Measurements from ENCODE around the gene CEACAM5.

DNA sequence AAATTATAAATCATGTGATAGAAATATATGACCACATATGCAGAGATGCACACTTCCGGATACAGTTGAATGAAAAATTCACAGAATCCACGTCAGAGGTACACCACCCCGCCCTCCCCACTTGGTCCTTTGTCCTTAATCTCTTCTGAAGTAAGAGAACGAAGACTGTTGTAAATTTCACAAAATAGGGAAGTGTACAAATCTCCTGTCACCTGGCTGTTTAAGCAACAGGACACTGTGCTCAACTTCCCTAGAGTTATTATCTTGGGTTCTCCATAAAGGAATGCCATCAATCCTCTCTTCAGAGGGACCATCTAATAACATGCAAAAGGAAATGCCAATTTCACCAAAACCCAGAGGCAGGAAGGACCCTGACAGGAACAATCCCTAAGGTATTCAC is 36.4 kb downstream of the CEACAM5 start:
- TF ChIP-seq, protein P1, sequence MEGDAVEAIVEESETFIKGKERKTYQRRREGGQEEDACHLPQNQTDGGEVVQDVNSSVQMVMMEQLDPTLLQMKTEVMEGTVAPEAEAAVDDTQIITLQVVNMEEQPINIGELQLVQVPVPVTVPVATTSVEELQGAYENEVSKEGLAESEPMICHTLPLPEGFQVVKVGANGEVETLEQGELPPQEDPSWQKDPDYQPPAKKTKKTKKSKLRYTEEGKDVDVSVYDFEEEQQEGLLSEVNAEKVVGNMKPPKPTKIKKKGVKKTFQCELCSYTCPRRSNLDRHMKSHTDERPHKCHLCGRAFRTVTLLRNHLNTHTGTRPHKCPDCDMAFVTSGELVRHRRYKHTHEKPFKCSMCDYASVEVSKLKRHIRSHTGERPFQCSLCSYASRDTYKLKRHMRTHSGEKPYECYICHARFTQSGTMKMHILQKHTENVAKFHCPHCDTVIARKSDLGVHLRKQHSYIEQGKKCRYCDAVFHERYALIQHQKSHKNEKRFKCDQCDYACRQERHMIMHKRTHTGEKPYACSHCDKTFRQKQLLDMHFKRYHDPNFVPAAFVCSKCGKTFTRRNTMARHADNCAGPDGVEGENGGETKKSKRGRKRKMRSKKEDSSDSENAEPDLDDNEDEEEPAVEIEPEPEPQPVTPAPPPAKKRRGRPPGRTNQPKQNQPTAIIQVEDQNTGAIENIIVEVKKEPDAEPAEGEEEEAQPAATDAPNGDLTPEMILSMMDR (IDR thresholded peaks at IDR 0.05), result no peak
- no peak for TF ChIP-seq ZFX (IDR thresholded peaks at IDR 0.05; ENCODE audit: borderline replicate concordance)

Measured in 22Rv1 (cell line).